Activated CD8-positive, alpha-beta T cell treated with anti-CD3 and anti-CD28 coated beads for 36 hours (primary cell): Measurements from ENCODE around the gene FBXO46. TPM values are rescaled to one million over a fixed set of nuclear protein-coding genes. Genes with fewer than 3 reads are reported as not detected.

ENCODE experiments used
- ATAC-seq: fragments of 200-7000 bp; cut with Tn5 transposase; one replicate; pipeline ENCODE4 v1.10.0; 2021; ENCODE audit warnings: mild to moderate bottlenecking, moderate library complexity
- CTCF ChIA-PET: fragments of 350-600 bp; sonication (Branson Sonifier 250); formaldehyde crosslinking; loops from one replicate; lab custom pipeline; 2021; ENCODE audit warnings: antibody characterized with exemption; lab: Charles Lee
- POLR2A ChIA-PET: fragments of 350-600 bp; sonication (Branson Sonifier 250); formaldehyde crosslinking; loops from one replicate; lab custom pipeline; 2021; ENCODE audit warnings: antibody characterized with exemption; lab: Charles Lee
- DNase-seq: peaks from one replicate; pipeline ENCODE4 v3.0.0-alpha.2; 2020
- H3K27ac Mint-ChIP-seq: one replicate; pipeline ENCODE4 v1.8.0; 2021; ENCODE audit warnings: mild to moderate bottlenecking, mixed read lengths
- H3K27me3 Mint-ChIP-seq: one replicate; pipeline ENCODE4 v1.8.0; 2021; ENCODE audit warnings: mixed read lengths
- H3K36me3 Mint-ChIP-seq: one replicate; pipeline ENCODE4 v1.8.0; 2021; ENCODE audit warnings: low read depth, mixed read lengths
- H3K4me1 Mint-ChIP-seq: one replicate; pipeline ENCODE4 v1.8.0; 2021; ENCODE audit warnings: low read depth, mixed read lengths
- H3K4me3 Mint-ChIP-seq: one replicate; pipeline ENCODE4 v1.8.0; 2021; ENCODE audit warnings: mild to moderate bottlenecking, moderate library complexity, mixed read lengths
- H3K9me3 Mint-ChIP-seq: one replicate; pipeline ENCODE4 v1.8.0; 2021; ENCODE audit warnings: mixed read lengths
- intact Hi-C: fragments of 100-400 bp; cut with micrococcal nuclease; formaldehyde crosslinking; loops from one replicate; pipeline ENCODE4 v1.10.0; 2022
- total RNA-seq, 2 experiments: library from RNA; stranded (reverse); gene quantifications; one replicate each; pipeline ENCODE4 v1.2.3, GENCODE V29; 2021
- TF ChIP-seq, protein P1 (sequence below): fragments of 200-600 bp; IDR thresholded peaks from one replicate; pipeline ENCODE4 v1.8.0; 2022; ENCODE audit warnings: antibody characterized with exemption, mild to moderate bottlenecking

The FBXO46 gene
- total RNA-seq, 2 experiments from 2014 or later, result 28.6 to 34.7 TPM

DNA sequence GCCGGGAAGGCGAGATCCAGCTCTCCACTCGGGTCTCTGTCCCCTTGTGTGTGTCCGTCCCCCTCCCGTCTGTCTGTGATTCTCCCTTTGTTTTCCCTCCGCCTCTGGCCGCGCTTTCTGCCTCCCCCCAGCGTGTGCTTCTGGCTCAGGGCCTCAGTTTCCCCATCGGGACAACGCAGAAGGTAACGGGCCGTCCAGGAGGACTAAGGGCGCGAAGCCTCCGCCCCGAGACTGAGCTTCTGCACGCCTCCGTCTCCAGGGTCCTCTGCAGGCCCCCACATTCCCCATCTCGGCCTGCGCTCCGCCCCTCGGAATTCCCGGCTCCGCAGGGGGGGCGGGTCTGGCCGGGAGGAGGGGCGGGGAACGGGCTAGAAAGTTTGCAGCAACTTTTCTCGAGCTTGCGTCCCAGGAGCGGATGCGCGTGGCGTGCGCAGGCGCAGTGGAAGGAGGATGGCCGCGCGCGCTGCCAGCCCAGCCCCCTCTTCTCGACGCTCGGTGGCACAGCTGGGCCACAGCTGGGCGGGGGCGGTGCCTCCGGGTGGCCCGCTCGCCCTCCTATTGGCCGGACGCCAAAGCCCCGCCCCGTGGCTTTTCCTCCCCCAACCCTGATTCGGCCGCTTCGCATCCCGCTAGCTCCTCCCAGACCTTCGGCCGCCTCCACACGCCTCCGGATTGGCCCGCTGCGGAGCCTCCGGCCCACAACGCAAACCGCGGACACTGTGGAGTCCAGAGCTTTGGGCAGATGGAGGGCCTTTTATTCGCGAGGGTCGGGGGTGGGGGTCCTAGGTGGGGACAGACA is 38.5 kb upstream of the FBXO46 start, which contains the start of gene SIX5:
SIX5 (minus strand) TSS at position 269 of the 799 bp plus-strand sequence. CDS start 408 bp downstream, outside the sequence.
- H3K36me3 Mint-ChIP-seq, result no peaks in the 10 kb centered on the region
- TF ChIP-seq, protein P1, sequence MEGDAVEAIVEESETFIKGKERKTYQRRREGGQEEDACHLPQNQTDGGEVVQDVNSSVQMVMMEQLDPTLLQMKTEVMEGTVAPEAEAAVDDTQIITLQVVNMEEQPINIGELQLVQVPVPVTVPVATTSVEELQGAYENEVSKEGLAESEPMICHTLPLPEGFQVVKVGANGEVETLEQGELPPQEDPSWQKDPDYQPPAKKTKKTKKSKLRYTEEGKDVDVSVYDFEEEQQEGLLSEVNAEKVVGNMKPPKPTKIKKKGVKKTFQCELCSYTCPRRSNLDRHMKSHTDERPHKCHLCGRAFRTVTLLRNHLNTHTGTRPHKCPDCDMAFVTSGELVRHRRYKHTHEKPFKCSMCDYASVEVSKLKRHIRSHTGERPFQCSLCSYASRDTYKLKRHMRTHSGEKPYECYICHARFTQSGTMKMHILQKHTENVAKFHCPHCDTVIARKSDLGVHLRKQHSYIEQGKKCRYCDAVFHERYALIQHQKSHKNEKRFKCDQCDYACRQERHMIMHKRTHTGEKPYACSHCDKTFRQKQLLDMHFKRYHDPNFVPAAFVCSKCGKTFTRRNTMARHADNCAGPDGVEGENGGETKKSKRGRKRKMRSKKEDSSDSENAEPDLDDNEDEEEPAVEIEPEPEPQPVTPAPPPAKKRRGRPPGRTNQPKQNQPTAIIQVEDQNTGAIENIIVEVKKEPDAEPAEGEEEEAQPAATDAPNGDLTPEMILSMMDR, result no peak
- peak; percentile 80 for ATAC-seq
- CTCF ChIA-PET, result interaction anchor here (0.6 to 9.3 kb wide), 43 partner anchors 8 to 486 kb away, joined by 3 to 124 read pairs (median 5); partner anchors contain the start of genes CCDC61, DMPK, DMWD and FBXO46
- H3K27me3 Mint-ChIP-seq, result peaks cover 20% of the 10 kb centered on the region
- peak within 1 kb of the TSS; percentile 80 for H3K4me3 Mint-ChIP-seq
- POLR2A ChIA-PET, result interaction anchor here (0.6 to 4.2 kb wide), 12 partner anchors 10 to 291 kb away, joined by 3 to 27 read pairs (median 4); partner anchors contain the start of genes DMWD, IRF2BP1 and SNRPD2
- peak within 1 kb of the TSS; percentile 75 for H3K27ac Mint-ChIP-seq
- intact Hi-C loops, result no loop called here
- DNase-seq, result peak; percentile 97
- no peaks in the 10 kb centered on the region for H3K9me3 Mint-ChIP-seq
- peaks cover 12% of the 10 kb centered on the region for H3K4me1 Mint-ChIP-seq

DNA sequence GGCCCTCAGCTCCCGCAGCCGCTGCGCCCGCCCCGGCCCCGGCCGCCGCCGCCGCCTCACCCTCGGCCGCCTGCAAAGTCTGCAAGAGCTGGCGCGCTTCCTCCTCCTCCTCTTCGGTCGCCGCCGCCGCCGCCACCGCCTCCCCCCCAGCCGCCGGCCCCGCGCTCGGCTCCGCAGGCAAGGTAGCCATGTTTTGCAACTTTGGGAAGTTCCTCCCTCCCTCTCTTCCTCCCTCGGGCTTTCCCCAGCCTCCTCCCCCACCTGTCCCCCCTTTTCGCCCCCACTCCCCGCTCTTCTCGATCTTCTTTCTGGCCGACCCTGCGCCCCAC is 37.9 kb upstream of the FBXO46 start:
- peak overlapping the region; percentile 75 for H3K27ac Mint-ChIP-seq
- no peaks in the 10 kb centered on the region for H3K9me3 Mint-ChIP-seq
- no peaks in the 10 kb centered on the region for H3K36me3 Mint-ChIP-seq
- peaks cover 12% of the 10 kb centered on the region for H3K4me1 Mint-ChIP-seq
- TF ChIP-seq, protein P1, result no peak
- ChIA-PET POLR2A (interaction anchor here (0.9 to 4.2 kb wide), 7 partner anchors 10 to 118 kb away, joined by 3 to 27 read pairs (median 7); partner anchors contain the start of genes DMWD, IRF2BP1 and SNRPD2), CTCF (interaction anchor here (1.1 to 9.3 kb wide), 19 partner anchors 9 to 156 kb away, joined by 3 to 124 read pairs (median 7); partner anchors contain the start of genes DMPK, DMWD, FBXO46 and MYPOP)
- DNase-seq (peak; percentile 49), ATAC-seq (no peak)
- peak overlapping the region; percentile 80 for H3K4me3 Mint-ChIP-seq
- peaks cover 21% of the 10 kb centered on the region for H3K27me3 Mint-ChIP-seq
- intact Hi-C loops, result no loop called here

DNA sequence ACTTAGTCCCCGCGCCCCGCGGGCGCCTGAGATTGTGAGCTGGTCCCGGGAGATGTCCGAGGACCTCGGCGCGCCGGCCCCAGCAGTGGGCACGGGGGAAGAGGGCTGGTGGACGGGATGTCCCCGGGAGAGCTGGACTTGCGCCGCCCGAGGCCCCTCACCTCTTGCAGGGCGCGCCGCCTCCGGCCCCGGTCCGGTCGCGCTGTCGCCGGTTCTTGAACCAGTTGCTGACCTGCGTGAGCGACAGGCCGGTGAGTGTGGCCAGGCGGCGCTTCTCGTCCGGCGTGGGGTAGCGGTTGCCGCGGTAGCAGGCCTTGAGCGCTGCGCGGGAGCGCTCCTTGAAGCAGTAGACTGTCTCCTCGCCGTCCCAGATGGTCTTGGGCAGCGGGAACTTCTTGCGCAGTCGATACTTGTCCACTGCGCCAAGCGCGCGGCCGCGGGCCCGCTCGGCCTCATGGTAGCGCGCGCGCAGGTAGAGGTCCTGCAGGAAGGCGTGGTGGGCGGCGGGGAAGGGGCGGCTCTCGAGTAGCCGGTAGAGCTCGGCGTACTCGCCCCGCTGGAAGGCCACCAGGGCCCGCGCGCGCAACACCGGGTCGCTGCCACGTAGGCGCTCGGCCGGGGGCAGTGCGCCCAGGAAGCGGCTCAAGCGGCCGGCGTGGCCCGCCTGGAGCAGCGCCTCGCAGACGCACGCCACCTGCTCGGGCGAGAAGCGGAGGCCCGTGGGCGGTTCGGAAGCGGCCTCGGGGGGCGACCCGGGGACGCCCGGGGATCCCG is 37.4 kb upstream of the FBXO46 start:
- POLR2A ChIA-PET, result interaction anchor here (0.6 to 4.2 kb wide), 10 partner anchors 11 to 125 kb away, joined by 3 to 27 read pairs (median 4); partner anchors contain the start of genes DMWD, IRF2BP1 and SNRPD2
- TF ChIP-seq, protein P1, result no peak
- H3K4me3 Mint-ChIP-seq, result peak overlapping the region; percentile 65
- no peak overlapping the region for H3K27ac Mint-ChIP-seq
- CTCF ChIA-PET, result interaction anchor here (1.4 to 9.3 kb wide), 12 partner anchors 10 to 134 kb away, joined by 4 to 124 read pairs (median 13); partner anchors contain the start of genes DMPK, DMWD, MYPOP and QPCTL
- H3K4me1 Mint-ChIP-seq, result peaks cover 12% of the 10 kb centered on the region
- DNase-seq (peak; percentile 21), ATAC-seq (no peak)
- H3K9me3 Mint-ChIP-seq, result no peaks in the 10 kb centered on the region
- peaks cover 22% of the 10 kb centered on the region for H3K27me3 Mint-ChIP-seq
- H3K36me3 Mint-ChIP-seq, result no peaks in the 10 kb centered on the region
- intact Hi-C loops, result no loop called here

DNA sequence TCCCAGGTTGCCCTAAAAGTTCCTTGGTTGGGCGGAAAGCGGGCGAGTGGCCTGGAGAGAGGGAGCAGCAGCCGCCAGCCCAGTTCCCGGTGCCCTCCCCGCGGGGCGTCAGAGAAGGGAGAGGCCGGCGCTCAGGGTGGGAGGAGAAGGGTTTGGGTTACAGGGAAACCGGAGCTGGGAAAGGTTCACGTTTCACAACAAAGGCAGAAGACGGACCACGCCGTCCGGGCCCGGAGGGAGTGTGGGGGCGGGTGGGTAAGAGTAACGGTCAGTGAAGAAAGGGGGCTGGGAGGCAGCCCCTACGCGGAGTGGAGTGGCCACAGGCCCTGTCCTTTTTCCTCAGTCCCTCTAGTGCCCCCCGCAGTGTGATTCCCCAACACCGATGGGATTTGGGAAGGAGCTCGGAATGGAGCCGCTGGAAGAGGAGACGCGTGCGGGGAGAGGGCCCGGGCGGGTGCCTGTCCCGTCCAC is 36.7 kb upstream of the FBXO46 start:
- Mint-ChIP-seq H3K27ac (no peak overlapping the region), H3K4me1 (peaks cover 12% of the 10 kb centered on the region), H3K9me3 (no peaks in the 10 kb centered on the region), H3K27me3 (peaks cover 22% of the 10 kb centered on the region), H3K36me3 (no peaks in the 10 kb centered on the region), H3K4me3 (no peak overlapping the region)
- ChIA-PET CTCF (interaction anchor here (1.0 to 5.1 kb wide), 4 partner anchors 9 to 49 kb away, joined by 4 to 52 read pairs (median 18); partner anchors contain the start of gene RSPH6A), POLR2A (interaction anchor here (0.6 to 4.2 kb wide), 7 partner anchors 12 to 119 kb away, joined by 3 to 27 read pairs (median 7); partner anchors contain the start of genes DMWD, FBXO46 and IRF2BP1)
- intact Hi-C loops, result no loop called here
- TF ChIP-seq, protein P1, result no peak
- ATAC-seq (no peak), DNase-seq (no peak)
